ENCODE measurements around the gene GAS7. TPM values are rescaled to one million over a fixed set of nuclear protein-coding genes. Genes with fewer than 3 reads are reported as not detected.

The GAS7 gene
- total RNA-seq, 1 experiment from 2014 or later = 4.1 TPM

DNA sequence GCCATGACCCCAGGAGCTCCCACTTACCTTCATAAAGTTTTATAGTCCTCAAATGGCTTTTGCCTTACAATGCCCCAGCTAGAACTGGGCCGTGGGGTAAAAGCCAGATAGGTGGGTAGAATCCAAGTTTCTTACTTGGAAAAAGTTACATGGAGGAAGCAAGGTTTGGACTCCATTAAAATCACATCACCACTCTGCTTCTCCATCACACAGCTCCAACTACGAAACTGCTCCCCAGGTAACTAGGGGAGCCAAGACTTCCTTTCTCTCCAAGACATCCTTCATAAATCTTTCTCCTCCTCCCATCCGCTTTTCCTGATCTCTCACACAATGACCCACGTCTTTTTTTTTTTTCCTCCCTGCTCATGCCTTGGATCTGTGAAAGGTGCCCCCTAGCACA lies 162.5 kb downstream of the GAS7 start:
- no TSS peak for BruUV-seq (replicated peaks)
- no peak overlapping the region for H3K4me2 ChIP-seq (ENCODE audit: low read length)
- no peak for TF ChIP-seq SIN3A (IDR thresholded peaks at IDR 0.05; ENCODE audit: low read depth)
- no peak for TF ChIP-seq SRF (IDR thresholded peaks at IDR 0.05; ENCODE audit: low read depth)
- TF ChIP-seq, protein P1, sequence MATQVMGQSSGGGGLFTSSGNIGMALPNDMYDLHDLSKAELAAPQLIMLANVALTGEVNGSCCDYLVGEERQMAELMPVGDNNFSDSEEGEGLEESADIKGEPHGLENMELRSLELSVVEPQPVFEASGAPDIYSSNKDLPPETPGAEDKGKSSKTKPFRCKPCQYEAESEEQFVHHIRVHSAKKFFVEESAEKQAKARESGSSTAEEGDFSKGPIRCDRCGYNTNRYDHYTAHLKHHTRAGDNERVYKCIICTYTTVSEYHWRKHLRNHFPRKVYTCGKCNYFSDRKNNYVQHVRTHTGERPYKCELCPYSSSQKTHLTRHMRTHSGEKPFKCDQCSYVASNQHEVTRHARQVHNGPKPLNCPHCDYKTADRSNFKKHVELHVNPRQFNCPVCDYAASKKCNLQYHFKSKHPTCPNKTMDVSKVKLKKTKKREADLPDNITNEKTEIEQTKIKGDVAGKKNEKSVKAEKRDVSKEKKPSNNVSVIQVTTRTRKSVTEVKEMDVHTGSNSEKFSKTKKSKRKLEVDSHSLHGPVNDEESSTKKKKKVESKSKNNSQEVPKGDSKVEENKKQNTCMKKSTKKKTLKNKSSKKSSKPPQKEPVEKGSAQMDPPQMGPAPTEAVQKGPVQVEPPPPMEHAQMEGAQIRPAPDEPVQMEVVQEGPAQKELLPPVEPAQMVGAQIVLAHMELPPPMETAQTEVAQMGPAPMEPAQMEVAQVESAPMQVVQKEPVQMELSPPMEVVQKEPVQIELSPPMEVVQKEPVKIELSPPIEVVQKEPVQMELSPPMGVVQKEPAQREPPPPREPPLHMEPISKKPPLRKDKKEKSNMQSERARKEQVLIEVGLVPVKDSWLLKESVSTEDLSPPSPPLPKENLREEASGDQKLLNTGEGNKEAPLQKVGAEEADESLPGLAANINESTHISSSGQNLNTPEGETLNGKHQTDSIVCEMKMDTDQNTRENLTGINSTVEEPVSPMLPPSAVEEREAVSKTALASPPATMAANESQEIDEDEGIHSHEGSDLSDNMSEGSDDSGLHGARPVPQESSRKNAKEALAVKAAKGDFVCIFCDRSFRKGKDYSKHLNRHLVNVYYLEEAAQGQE (IDR thresholded peaks at IDR 0.05; ENCODE audit: low read depth) = no peak
- no peak for TF ChIP-seq FOSL1 (IDR thresholded peaks at IDR 0.05; ENCODE audit: low read depth)
- TF ChIP-seq EZH2 (IDR thresholded peaks at IDR 0.05) = no peak
- no peak for TF ChIP-seq JUND (IDR thresholded peaks at IDR 0.05)
- no peak for TF ChIP-seq MAX (IDR thresholded peaks at IDR 0.05)
- no peak for TF ChIP-seq CTCF (IDR thresholded peaks at IDR 0.05 in 2 of 3, conservative IDR thresholded peaks at IDR 0.05 in 1 of 3; ENCODE audit: borderline replicate concordance in 1 of 3, insufficient read depth in 1 of 3, low read depth in 2 of 3, low read length in 2 of 3)
- no peak for TF ChIP-seq YY1 (IDR thresholded peaks at IDR 0.05; ENCODE audit: extremely low read depth, insufficient replicate concordance, low read depth, low read length)
- TF ChIP-seq SP1 (IDR thresholded peaks at IDR 0.05; ENCODE audit: low read depth) = no peak
- TF ChIP-seq POLR2A (IDR thresholded peaks at IDR 0.05; ENCODE audit: borderline replicate concordance, extremely low read depth, insufficient read depth, insufficient read length) = no peak
- no peak for TF ChIP-seq ZNF274 (IDR thresholded peaks at IDR 0.05; ENCODE audit: low read depth, low read length)
- no peak for TF ChIP-seq CEBPB (IDR thresholded peaks at IDR 0.05; ENCODE audit: low read depth)
- no peak for TF ChIP-seq ZBTB33 (IDR thresholded peaks at IDR 0.05; ENCODE audit: extremely low read depth, insufficient replicate concordance, low read length)
- TF ChIP-seq EGR1 (IDR thresholded peaks at IDR 0.05; ENCODE audit: low read depth) = no peak
- TF ChIP-seq TCF7L2 (IDR thresholded peaks at IDR 0.05; ENCODE audit: borderline replicate concordance, extremely low read depth, insufficient read depth, insufficient read length) = no peak
- TF ChIP-seq CBX3 (IDR thresholded peaks at IDR 0.05; ENCODE audit: low read depth) = no peak
- TF ChIP-seq ELF1 (IDR thresholded peaks at IDR 0.05; ENCODE audit: borderline replicate concordance, low read depth) = no peak
- no peak for TF ChIP-seq EZH2phosphoT487 (IDR thresholded peaks at IDR 0.05; ENCODE audit: borderline replicate concordance)
- no peak overlapping the region for H3K9ac ChIP-seq (ENCODE audit: low read length)
- intact Hi-C loops (cut with micrococcal nuclease) = no loop called here
- H3K4me1 ChIP-seq (ENCODE audit: control insufficient read depth in 1 of 2, insufficient read depth in 2 of 2, low read length in 2 of 2) = no peaks in the 10 kb centered on the region
- H3K79me2 ChIP-seq (ENCODE audit: insufficient read depth, low read length) = no peaks in the 10 kb centered on the region
- ChIA-PET RAD21 (ENCODE audit: low non-redundant PET in 1 of 2, low total read pairs in 2 of 2, uncharacterized antibody in 2 of 2, unreplicated experiment in 2 of 2) (no interaction called here), CTCF (no interaction called here), POLR2A (no interaction called here)
- H3K9me2 ChIP-seq (ENCODE audit: insufficient read depth) = no peaks in the 10 kb centered on the region
- DNase-seq (ENCODE audit: low read depth, low spot score) (no peak), ATAC-seq (no peak)
- H2AFZ ChIP-seq (ENCODE audit: low read depth, low read length, poor library complexity, severe bottlenecking) = no peak overlapping the region
- H3K4me3 ChIP-seq (replicated peaks in 1 of 2; ENCODE audit: low read depth in 1 of 2, low read length in 2 of 2) = no peak overlapping the region
- no peaks in the 10 kb centered on the region for H3K36me3 ChIP-seq (ENCODE audit: control insufficient read depth in 1 of 2, insufficient read depth in 2 of 2, low read length in 2 of 2)
- no peaks in the 10 kb centered on the region for H3K9me3 ChIP-seq (ENCODE audit: control insufficient read depth in 1 of 2, insufficient read depth in 1 of 2, low read depth in 1 of 2, low read length in 2 of 2)
- 0 out of 2 replicates have a peak, but pooled peaks cover 4% of the 10 kb centered on the region for H3K27me3 ChIP-seq (ENCODE audit: insufficient read depth, low read length)
- H4K20me1 ChIP-seq (ENCODE audit: insufficient read depth) = no peaks in the 10 kb centered on the region
- no peak overlapping the region for H3K27ac ChIP-seq (ENCODE audit: low read depth, low read length)

Measured in HCT116 (cell line).